Neural cell (in vitro differentiated cells): Measurements from ENCODE around the gene GATAD1.

Source experiments
- EP300 ChIP-seq: fragments of 450-650 bp; conservative IDR thresholded peaks from 2 replicates; pipeline ENCODE4 v1.6.1; 2014; ENCODE audit warnings: antibody characterized with exemption, mild to moderate bottlenecking, moderate library complexity; ENCODE audit not compliant: poor library complexity, severe bottlenecking
- EZH2 ChIP-seq: fragments of 200-600, 300-800 bp; shearing (Covaris generic), sonication (generic); IDR thresholded peaks from 2 replicates; pipeline ENCODE4 v1.6.1; 2014; ENCODE audit warnings: antibody characterized with exemption, low read length, borderline replicate concordance, mild to moderate bottlenecking; ENCODE audit not compliant: insufficient read depth, poor library complexity, severe bottlenecking
- RAD21 ChIP-seq: fragments of 450-650 bp; conservative IDR thresholded peaks from 2 replicates; pipeline ENCODE4 v1.6.1; 2014; ENCODE audit warnings: antibody characterized with exemption, mild to moderate bottlenecking, moderate library complexity
- REST ChIP-seq: IDR thresholded peaks from 2 replicates; pipeline ENCODE4 v1.6.1; 2012; ENCODE audit warnings: borderline replicate concordance
- TF ChIP-seq, protein P1 (sequence below): fragments of 450-650 bp; IDR thresholded peaks from 2 replicates; pipeline ENCODE4 v1.5.1; 2014; ENCODE audit warnings: antibody characterized with exemption, mild to moderate bottlenecking, moderate library complexity; ENCODE audit not compliant: poor library complexity, severe bottlenecking

- TF ChIP-seq, protein P1, sequence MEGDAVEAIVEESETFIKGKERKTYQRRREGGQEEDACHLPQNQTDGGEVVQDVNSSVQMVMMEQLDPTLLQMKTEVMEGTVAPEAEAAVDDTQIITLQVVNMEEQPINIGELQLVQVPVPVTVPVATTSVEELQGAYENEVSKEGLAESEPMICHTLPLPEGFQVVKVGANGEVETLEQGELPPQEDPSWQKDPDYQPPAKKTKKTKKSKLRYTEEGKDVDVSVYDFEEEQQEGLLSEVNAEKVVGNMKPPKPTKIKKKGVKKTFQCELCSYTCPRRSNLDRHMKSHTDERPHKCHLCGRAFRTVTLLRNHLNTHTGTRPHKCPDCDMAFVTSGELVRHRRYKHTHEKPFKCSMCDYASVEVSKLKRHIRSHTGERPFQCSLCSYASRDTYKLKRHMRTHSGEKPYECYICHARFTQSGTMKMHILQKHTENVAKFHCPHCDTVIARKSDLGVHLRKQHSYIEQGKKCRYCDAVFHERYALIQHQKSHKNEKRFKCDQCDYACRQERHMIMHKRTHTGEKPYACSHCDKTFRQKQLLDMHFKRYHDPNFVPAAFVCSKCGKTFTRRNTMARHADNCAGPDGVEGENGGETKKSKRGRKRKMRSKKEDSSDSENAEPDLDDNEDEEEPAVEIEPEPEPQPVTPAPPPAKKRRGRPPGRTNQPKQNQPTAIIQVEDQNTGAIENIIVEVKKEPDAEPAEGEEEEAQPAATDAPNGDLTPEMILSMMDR, result no peak
- no peak for TF ChIP-seq EZH2
- TF ChIP-seq RAD21, result no peak
- no peak for TF ChIP-seq REST
- no peak for TF ChIP-seq EP300
Measured at GRCh38 chr7:92498557-92498956, 51.3 kb downstream of the GATAD1 start.
